ENCODE data around the gene SCPEP1. TPM values are rescaled to one million over a fixed set of nuclear protein-coding genes. Genes with fewer than 3 reads are reported as not detected.

The SCPEP1 gene
- total RNA-seq, 1 experiment from 2014 or later: 17.6 TPM

DNA sequence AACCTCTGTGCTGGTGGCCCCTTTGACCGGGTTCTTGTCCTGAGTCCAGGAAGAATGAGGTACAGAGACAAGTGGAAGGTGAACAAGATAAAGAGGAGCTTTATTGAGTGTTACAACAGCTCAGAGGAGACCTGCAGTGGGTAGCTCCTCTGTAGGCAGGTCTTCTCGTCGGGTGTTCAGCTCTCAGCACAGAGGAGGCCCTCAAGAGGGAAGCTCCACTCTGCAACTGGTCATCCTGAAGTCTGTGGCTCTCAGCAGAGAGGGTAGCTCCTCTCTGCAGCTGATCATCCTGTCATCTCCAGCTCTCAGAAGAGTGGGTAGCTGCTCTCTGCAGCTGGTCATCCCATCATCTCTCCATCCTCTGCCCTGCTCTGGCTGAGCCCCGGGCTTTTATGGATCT, 39.7 kb downstream of the SCPEP1 start:
- no TSS peak for BruUV-seq (replicated peaks)
- TF ChIP-seq, protein P1, sequence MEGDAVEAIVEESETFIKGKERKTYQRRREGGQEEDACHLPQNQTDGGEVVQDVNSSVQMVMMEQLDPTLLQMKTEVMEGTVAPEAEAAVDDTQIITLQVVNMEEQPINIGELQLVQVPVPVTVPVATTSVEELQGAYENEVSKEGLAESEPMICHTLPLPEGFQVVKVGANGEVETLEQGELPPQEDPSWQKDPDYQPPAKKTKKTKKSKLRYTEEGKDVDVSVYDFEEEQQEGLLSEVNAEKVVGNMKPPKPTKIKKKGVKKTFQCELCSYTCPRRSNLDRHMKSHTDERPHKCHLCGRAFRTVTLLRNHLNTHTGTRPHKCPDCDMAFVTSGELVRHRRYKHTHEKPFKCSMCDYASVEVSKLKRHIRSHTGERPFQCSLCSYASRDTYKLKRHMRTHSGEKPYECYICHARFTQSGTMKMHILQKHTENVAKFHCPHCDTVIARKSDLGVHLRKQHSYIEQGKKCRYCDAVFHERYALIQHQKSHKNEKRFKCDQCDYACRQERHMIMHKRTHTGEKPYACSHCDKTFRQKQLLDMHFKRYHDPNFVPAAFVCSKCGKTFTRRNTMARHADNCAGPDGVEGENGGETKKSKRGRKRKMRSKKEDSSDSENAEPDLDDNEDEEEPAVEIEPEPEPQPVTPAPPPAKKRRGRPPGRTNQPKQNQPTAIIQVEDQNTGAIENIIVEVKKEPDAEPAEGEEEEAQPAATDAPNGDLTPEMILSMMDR (IDR thresholded peaks at IDR 0.05; ENCODE audit: unreplicated experiment): no peak
- CTCF ChIA-PET: no interaction called here
- H3K27ac Mint-ChIP-seq (ENCODE audit: unreplicated experiment): no peak overlapping the region
- DNase-seq: no peak
- no peak overlapping the region for H3K4me3 Mint-ChIP-seq (ENCODE audit: low read depth, unreplicated experiment)
- H3K36me3 Mint-ChIP-seq (ENCODE audit: insufficient read depth, unreplicated experiment): no peaks in the 10 kb centered on the region
- H3K27me3 Mint-ChIP-seq (ENCODE audit: unreplicated experiment): no peaks in the 10 kb centered on the region
- peaks cover 9% of the 10 kb centered on the region for H3K4me1 Mint-ChIP-seq (ENCODE audit: low read depth, unreplicated experiment)
- intact Hi-C loops (cut with micrococcal nuclease; ENCODE audit: unreplicated experiment): no loop called here
- H3K9me3 Mint-ChIP-seq (ENCODE audit: low read depth, unreplicated experiment): no peaks in the 10 kb centered on the region

DNA sequence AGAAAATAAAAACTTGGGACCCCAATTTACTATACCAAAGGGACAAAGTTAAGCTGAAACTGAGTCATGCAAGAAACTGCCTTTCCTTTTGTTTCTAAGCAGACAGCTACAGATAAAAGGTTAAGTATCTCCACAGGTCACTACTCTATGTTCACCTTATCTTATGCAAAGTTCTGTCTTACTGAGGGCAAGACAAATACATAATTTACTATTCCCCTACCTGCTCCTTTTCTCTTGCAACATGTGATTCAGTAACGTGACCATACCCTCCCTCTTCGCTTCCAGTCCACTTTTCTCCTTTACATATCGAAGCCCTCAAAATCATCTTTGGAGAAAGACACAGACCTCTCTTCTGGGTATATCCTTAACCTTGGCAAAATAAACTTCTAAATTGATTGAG, 42.3 kb downstream of the SCPEP1 start:
- no peak for DNase-seq
- no TSS peak for BruUV-seq (replicated peaks)

DNA sequence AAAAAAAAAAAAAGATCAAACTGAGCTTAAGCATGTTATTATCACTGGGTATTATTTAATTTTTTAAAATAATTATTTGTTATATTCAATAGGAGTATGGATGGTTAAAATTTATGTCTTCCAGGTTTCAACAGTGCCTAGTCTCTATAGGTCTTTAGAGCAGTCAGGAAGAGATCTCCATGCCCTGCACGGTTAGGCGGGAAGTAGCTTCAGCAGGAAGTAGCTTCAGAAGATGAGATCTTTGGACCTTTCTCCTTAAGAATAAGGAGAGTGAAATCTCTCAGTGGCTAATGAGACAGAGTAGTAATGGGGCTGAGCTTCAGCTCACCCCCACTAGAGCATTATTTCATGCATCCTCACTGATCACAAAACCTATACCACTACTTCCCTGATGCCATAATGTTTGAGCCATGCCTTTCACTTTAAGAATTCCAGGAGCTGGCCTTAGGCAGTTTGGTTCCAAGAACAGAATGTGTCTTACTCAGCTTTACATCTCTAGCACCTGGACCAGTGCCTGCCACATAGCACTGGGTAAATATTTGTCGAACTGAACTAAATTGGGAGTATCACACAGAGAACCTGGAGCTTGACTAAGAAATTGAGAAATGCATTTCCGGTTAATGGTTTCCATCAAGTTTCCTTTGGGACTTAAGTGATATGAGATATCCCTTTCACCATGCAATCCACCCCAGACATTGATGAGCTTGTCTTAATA, 43.5 kb downstream of the SCPEP1 start:
- Mint-ChIP-seq H3K27me3 (ENCODE audit: unreplicated experiment) (no peaks in the 10 kb centered on the region), H3K36me3 (ENCODE audit: insufficient read depth, unreplicated experiment) (no peaks in the 10 kb centered on the region), H3K4me3 (ENCODE audit: low read depth, unreplicated experiment) (no peak overlapping the region), H3K4me1 (ENCODE audit: low read depth, unreplicated experiment) (peaks cover 7% of the 10 kb centered on the region), H3K27ac (ENCODE audit: unreplicated experiment) (no peak overlapping the region), H3K9me3 (ENCODE audit: low read depth, unreplicated experiment) (no peaks in the 10 kb centered on the region)
- intact Hi-C loops (cut with micrococcal nuclease; ENCODE audit: unreplicated experiment): no loop called here
- CTCF ChIA-PET: interaction anchor here (0.6 kb wide), 1 partner anchor 38 kb away, joined by 3 read pairs; no protein-coding TSS in a partner anchor
- TF ChIP-seq, protein P1 (IDR thresholded peaks at IDR 0.05; ENCODE audit: unreplicated experiment): no peak
- BruUV-seq (replicated peaks): no TSS peak
- no peak for DNase-seq

More for the DNA sequence above, 42.3 kb downstream of the SCPEP1 start:
- intact Hi-C loops (cut with micrococcal nuclease; ENCODE audit: unreplicated experiment): no loop called here
- no peak overlapping the region for H3K4me3 Mint-ChIP-seq (ENCODE audit: low read depth, unreplicated experiment)
- no peaks in the 10 kb centered on the region for H3K9me3 Mint-ChIP-seq (ENCODE audit: low read depth, unreplicated experiment)
- CTCF ChIA-PET: no interaction called here
- H3K27ac Mint-ChIP-seq (ENCODE audit: unreplicated experiment): no peak overlapping the region
- H3K4me1 Mint-ChIP-seq (ENCODE audit: low read depth, unreplicated experiment): peaks cover 9% of the 10 kb centered on the region
- no peaks in the 10 kb centered on the region for H3K27me3 Mint-ChIP-seq (ENCODE audit: unreplicated experiment)
- H3K36me3 Mint-ChIP-seq (ENCODE audit: insufficient read depth, unreplicated experiment): no peaks in the 10 kb centered on the region
- TF ChIP-seq, protein P1 (IDR thresholded peaks at IDR 0.05; ENCODE audit: unreplicated experiment): no peak

DNA sequence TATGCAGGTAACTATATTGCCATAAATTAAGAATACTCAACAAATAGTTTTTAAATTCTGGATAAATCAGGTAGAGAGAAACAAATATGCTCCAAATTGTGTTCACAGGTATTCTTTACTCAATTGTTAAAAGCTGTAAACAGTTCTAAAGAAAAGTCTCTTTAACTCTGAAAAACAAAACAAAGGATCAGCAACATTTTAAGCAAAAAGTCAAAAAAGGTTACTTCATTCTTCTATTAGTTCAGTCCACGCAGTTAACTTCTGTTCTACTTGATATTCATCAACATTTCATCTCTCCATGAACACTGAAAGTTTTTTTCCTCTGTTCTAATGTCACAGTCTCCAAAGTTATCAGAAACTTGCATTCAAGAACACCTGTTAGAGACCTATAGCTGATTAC, 47.9 kb downstream of the SCPEP1 start:
- CTCF ChIA-PET: no interaction called here
- no TSS peak for BruUV-seq (replicated peaks)
- no peaks in the 10 kb centered on the region for H3K9me3 Mint-ChIP-seq (ENCODE audit: low read depth, unreplicated experiment)

More for the DNA sequence above, 47.9 kb downstream of the SCPEP1 start:
- TF ChIP-seq, protein P1 (IDR thresholded peaks at IDR 0.05; ENCODE audit: unreplicated experiment): no peak
- Mint-ChIP-seq H3K27me3 (ENCODE audit: unreplicated experiment) (no peaks in the 10 kb centered on the region), H3K4me1 (ENCODE audit: low read depth, unreplicated experiment) (no peaks in the 10 kb centered on the region), H3K36me3 (ENCODE audit: insufficient read depth, unreplicated experiment) (no peaks in the 10 kb centered on the region), H3K4me3 (ENCODE audit: low read depth, unreplicated experiment) (no peak overlapping the region), H3K27ac (ENCODE audit: unreplicated experiment) (no peak overlapping the region)
- intact Hi-C loops (cut with micrococcal nuclease; ENCODE audit: unreplicated experiment): no loop called here
- no peak for DNase-seq

All from Calu3 (cell line).